HCT116 (cell line): Measurements from ENCODE around the gene HIPK2. TPM values are rescaled to one million over a fixed set of nuclear protein-coding genes. Genes with fewer than 3 reads are reported as not detected.

ENCODE experiments used
- ATAC-seq: fragments of 200-7000 bp; cut with Tn5 transposase; 2 replicates; pipeline ENCODE4 v1.9.1; 2020; ENCODE audit warnings: mild to moderate bottlenecking, moderate library complexity
- BruUV-seq: library from RNA; stranded (reverse); fragments of 400-500 nt; replicated peaks from 2 replicates; lab custom pipeline; 2021; lab: Mats Ljungman, UMichigan
- CTCF ChIA-PET: fragments of 300-600 bp; sonication (Branson Sonifier 250); formaldehyde crosslinking; loops from one replicate; lab custom pipeline; 2021; ENCODE audit warnings: antibody characterized with exemption; lab: Charles Lee
- POLR2A ChIA-PET: fragments of 300-600, 350-600 bp; sonication (Branson Sonifier 250); formaldehyde crosslinking; loops from one replicate; lab custom pipeline; 2021; ENCODE audit warnings: antibody characterized with exemption; lab: Charles Lee
- RAD21 ChIA-PET, 2 experiments: fragments of 300-600 bp; sonication (Branson Sonifier 250); formaldehyde crosslinking; loops; one replicate each; lab custom pipeline; 2023; ENCODE audit warnings: low total read pairs in 2 of 2; ENCODE audit not compliant: uncharacterized antibody in 2 of 2, unreplicated experiment in 2 of 2, low non-redundant PET in 1 of 2; lab: Charles Lee
- DNase-seq: peaks from one replicate; pipeline ENCODE4 v3.0.0-alpha.2; 2010; ENCODE audit warnings: low read depth, low spot score
- H2AFZ ChIP-seq: fragments of 200-600 bp; shearing (Covaris generic), sonication (generic); 2 replicates; pipeline ENCODE4 v1.6.1; 2017; ENCODE audit warnings: low read depth, mixed run types, mixed read lengths, antibody characterized with exemption, low read length; ENCODE audit not compliant: poor library complexity, severe bottlenecking
- H3K27ac ChIP-seq: 2 replicates; pipeline ENCODE4 v1.5.1; 2012; ENCODE audit warnings: low read depth, low read length
- H3K27me3 ChIP-seq: fragments of 200-600 bp; sonication (generic); 2 replicates; pipeline ENCODE4 v1.6.1; 2016; ENCODE audit warnings: mixed run types, low read length, mixed read lengths; ENCODE audit not compliant: insufficient read depth
- H3K36me3 ChIP-seq, 2 experiments: fragments of 200-500 bp in 1 of 2; fragments of 200-600 bp in 1 of 2; sonication (Bioruptor generic) in 1 of 2; sonication (generic) in 1 of 2; 2 replicates each; pipeline versions ENCODE4 v1.5.1 to v1.6.1; 2014 to 2016; ENCODE audit warnings: low read length in 2 of 2, inconsistent platforms in 1 of 2, mixed read lengths in 1 of 2, mixed run types in 1 of 2; ENCODE audit not compliant: insufficient read depth in 2 of 2, control insufficient read depth in 1 of 2
- H3K4me1 ChIP-seq, 2 experiments: fragments of 200-600 bp in 1 of 2; sonication (generic) in 1 of 2; 2 replicates each; pipeline versions ENCODE4 v1.5.1 to v1.6.1; 2012 to 2017; ENCODE audit warnings: low read length in 2 of 2, inconsistent platforms in 1 of 2, mild to moderate bottlenecking in 1 of 2, mixed read lengths in 1 of 2, mixed run types in 1 of 2, moderate library complexity in 1 of 2; ENCODE audit not compliant: insufficient read depth in 2 of 2, control insufficient read depth in 1 of 2
- H3K4me2 ChIP-seq: fragments of 200-600 bp; sonication (generic); 2 replicates; pipeline ENCODE4 v1.6.1; 2017; ENCODE audit warnings: mixed run types, low read length, mixed read lengths
- H3K4me3 ChIP-seq, 2 experiments: fragments of 200-600 bp in 1 of 2; sonication (generic) in 1 of 2; replicated peaks in 1 of 2; 2 replicates each; pipeline ENCODE4 v1.5.1; 2011 to 2016; ENCODE audit warnings: low read length in 2 of 2, control low read depth in 1 of 2, low read depth in 1 of 2, mild to moderate bottlenecking in 1 of 2, mixed read lengths in 1 of 2, mixed run types in 1 of 2
- H3K79me2 ChIP-seq: fragments of 200-600 bp; sonication (generic); 2 replicates; pipeline ENCODE4 v1.6.1; 2017; ENCODE audit warnings: mild to moderate bottlenecking, mixed run types, low read length, moderate library complexity, mixed read lengths; ENCODE audit not compliant: insufficient read depth
- H3K9ac ChIP-seq: fragments of 200-600 bp; sonication (generic); 2 replicates; pipeline ENCODE4 v1.6.1; 2016; ENCODE audit warnings: low read length, mixed read lengths
- H3K9me2 ChIP-seq: fragments of 200-600 bp; sonication (generic), shearing (Covaris generic); 2 replicates; pipeline ENCODE4 v1.6.1; 2017; ENCODE audit warnings: mixed run types, mild to moderate bottlenecking, moderate library complexity; ENCODE audit not compliant: insufficient read depth
- H3K9me3 ChIP-seq, 2 experiments: fragments of 200-500 bp in 1 of 2; fragments of 200-600 bp in 1 of 2; sonication (Bioruptor generic) in 1 of 2; sonication (generic) in 1 of 2; 2 replicates each; pipeline ENCODE4 v1.6.1; 2014 to 2017; ENCODE audit warnings: low read length in 2 of 2, mixed read lengths in 2 of 2, inconsistent platforms in 1 of 2, low read depth in 1 of 2, mild to moderate bottlenecking in 1 of 2, mixed run types in 1 of 2, moderate library complexity in 1 of 2; ENCODE audit not compliant: control insufficient read depth in 1 of 2, insufficient read depth in 1 of 2
- H4K20me1 ChIP-seq: fragments of 200-600 bp; sonication (generic), shearing (Covaris generic); 2 replicates; pipeline ENCODE4 v1.6.1; 2017; ENCODE audit warnings: mixed run types, mild to moderate bottlenecking, moderate library complexity; ENCODE audit not compliant: insufficient read depth
- CBX3 ChIP-seq: IDR thresholded peaks from 2 replicates; pipeline ENCODE4 v1.6.1; 2012; ENCODE audit warnings: low read depth
- CEBPB ChIP-seq: IDR thresholded peaks from 2 replicates; pipeline ENCODE4 v1.6.1; 2012; ENCODE audit warnings: low read depth
- EGR1 ChIP-seq: IDR thresholded peaks from 2 replicates; pipeline ENCODE4 v1.6.1; 2012; ENCODE audit warnings: low read depth
- FOSL1 ChIP-seq: IDR thresholded peaks from 2 replicates; pipeline ENCODE4 v1.6.1; 2012; ENCODE audit warnings: low read depth
- MAX ChIP-seq: IDR thresholded peaks from 2 replicates; pipeline ENCODE4 v1.6.1; 2012
- SIN3A ChIP-seq: IDR thresholded peaks from 2 replicates; pipeline ENCODE4 v1.6.1; 2012; ENCODE audit warnings: low read depth
- SRF ChIP-seq: IDR thresholded peaks from 2 replicates; pipeline ENCODE4 v1.6.1; 2012; ENCODE audit warnings: low read depth
- intact Hi-C: fragments of 100-400 bp; cut with micrococcal nuclease; formaldehyde crosslinking; loops from 2 replicates; pipeline ENCODE4 v1.10.0; 2022
- total RNA-seq: library from RNA; stranded (reverse); gene quantifications from one replicate; pipeline ENCODE4 v1.2.1, GENCODE V29; 2021; ENCODE audit not compliant: unreplicated experiment
- TF ChIP-seq, protein P1 (sequence below), 3 experiments: fragments of 200-600 bp in 1 of 3; sonication (generic) in 1 of 3; IDR thresholded peaks in 2 of 3; conservative IDR thresholded peaks in 1 of 3; 2 replicates each; pipeline ENCODE4 v1.5.1; 2012 to 2017; ENCODE audit warnings: low read depth in 2 of 3, low read length in 2 of 3, antibody characterized with exemption in 1 of 3, borderline replicate concordance in 1 of 3, control low read depth in 1 of 3, mild to moderate bottlenecking in 1 of 3, mixed read lengths in 1 of 3, mixed run types in 1 of 3, moderate library complexity in 1 of 3; ENCODE audit not compliant: insufficient read depth in 1 of 3
- TF ChIP-seq, protein P2 (sequence below): IDR thresholded peaks from 2 replicates; pipeline ENCODE4 v1.6.1; 2012; ENCODE audit warnings: low read depth
- TF ChIP-seq, protein P3 (sequence below): IDR thresholded peaks from 2 replicates; pipeline ENCODE4 v1.6.1; 2011; ENCODE audit warnings: mild to moderate bottlenecking, low read length, moderate library complexity; ENCODE audit not compliant: insufficient replicate concordance; ENCODE audit errors: extremely low read depth

HIPK2 gene
- total RNA-seq, 1 experiment from 2014 or later, result 49.5 TPM

GRCh38 chr7:139823959-139824521 lies 46.2 kb upstream of the HIPK2 start:
- Histone ChIP-seq H3K4me2 (no peak overlapping the region), H3K27ac (no peak overlapping the region), H3K9me2 (no peaks in the 10 kb centered on the region), H3K79me2 (no peaks in the 10 kb centered on the region), H3K4me1 (peaks cover 0 to 7% of the 10 kb centered on the region in 2 experiments; a peak in 2 of 4 replicates), H3K4me3 (no peak overlapping the region), H3K36me3 (no peaks in the 10 kb centered on the region), H3K27me3 (peaks cover 21% of the 10 kb centered on the region; the same call in 1 of the 2 replicates), H3K9me3 (no peaks in the 10 kb centered on the region), H4K20me1 (no peaks in the 10 kb centered on the region), H2AFZ (no peak overlapping the region), H3K9ac (no peak overlapping the region)
- no peak for DNase-seq
- TF ChIP-seq EGR1, result no peak
- TF ChIP-seq, protein P1, sequence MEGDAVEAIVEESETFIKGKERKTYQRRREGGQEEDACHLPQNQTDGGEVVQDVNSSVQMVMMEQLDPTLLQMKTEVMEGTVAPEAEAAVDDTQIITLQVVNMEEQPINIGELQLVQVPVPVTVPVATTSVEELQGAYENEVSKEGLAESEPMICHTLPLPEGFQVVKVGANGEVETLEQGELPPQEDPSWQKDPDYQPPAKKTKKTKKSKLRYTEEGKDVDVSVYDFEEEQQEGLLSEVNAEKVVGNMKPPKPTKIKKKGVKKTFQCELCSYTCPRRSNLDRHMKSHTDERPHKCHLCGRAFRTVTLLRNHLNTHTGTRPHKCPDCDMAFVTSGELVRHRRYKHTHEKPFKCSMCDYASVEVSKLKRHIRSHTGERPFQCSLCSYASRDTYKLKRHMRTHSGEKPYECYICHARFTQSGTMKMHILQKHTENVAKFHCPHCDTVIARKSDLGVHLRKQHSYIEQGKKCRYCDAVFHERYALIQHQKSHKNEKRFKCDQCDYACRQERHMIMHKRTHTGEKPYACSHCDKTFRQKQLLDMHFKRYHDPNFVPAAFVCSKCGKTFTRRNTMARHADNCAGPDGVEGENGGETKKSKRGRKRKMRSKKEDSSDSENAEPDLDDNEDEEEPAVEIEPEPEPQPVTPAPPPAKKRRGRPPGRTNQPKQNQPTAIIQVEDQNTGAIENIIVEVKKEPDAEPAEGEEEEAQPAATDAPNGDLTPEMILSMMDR (IDR thresholded peaks at IDR 0.05 in 2 of 3, conservative IDR thresholded peaks at IDR 0.05 in 1 of 3; ENCODE audit: borderline replicate concordance in 1 of 3, insufficient read depth in 1 of 3, low read depth in 2 of 3, low read length in 2 of 3), result no peak
- TF ChIP-seq, protein P2, sequence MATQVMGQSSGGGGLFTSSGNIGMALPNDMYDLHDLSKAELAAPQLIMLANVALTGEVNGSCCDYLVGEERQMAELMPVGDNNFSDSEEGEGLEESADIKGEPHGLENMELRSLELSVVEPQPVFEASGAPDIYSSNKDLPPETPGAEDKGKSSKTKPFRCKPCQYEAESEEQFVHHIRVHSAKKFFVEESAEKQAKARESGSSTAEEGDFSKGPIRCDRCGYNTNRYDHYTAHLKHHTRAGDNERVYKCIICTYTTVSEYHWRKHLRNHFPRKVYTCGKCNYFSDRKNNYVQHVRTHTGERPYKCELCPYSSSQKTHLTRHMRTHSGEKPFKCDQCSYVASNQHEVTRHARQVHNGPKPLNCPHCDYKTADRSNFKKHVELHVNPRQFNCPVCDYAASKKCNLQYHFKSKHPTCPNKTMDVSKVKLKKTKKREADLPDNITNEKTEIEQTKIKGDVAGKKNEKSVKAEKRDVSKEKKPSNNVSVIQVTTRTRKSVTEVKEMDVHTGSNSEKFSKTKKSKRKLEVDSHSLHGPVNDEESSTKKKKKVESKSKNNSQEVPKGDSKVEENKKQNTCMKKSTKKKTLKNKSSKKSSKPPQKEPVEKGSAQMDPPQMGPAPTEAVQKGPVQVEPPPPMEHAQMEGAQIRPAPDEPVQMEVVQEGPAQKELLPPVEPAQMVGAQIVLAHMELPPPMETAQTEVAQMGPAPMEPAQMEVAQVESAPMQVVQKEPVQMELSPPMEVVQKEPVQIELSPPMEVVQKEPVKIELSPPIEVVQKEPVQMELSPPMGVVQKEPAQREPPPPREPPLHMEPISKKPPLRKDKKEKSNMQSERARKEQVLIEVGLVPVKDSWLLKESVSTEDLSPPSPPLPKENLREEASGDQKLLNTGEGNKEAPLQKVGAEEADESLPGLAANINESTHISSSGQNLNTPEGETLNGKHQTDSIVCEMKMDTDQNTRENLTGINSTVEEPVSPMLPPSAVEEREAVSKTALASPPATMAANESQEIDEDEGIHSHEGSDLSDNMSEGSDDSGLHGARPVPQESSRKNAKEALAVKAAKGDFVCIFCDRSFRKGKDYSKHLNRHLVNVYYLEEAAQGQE, result no peak
- no peak for TF ChIP-seq SRF
- no peak for TF ChIP-seq SIN3A
- TF ChIP-seq, protein P3, sequence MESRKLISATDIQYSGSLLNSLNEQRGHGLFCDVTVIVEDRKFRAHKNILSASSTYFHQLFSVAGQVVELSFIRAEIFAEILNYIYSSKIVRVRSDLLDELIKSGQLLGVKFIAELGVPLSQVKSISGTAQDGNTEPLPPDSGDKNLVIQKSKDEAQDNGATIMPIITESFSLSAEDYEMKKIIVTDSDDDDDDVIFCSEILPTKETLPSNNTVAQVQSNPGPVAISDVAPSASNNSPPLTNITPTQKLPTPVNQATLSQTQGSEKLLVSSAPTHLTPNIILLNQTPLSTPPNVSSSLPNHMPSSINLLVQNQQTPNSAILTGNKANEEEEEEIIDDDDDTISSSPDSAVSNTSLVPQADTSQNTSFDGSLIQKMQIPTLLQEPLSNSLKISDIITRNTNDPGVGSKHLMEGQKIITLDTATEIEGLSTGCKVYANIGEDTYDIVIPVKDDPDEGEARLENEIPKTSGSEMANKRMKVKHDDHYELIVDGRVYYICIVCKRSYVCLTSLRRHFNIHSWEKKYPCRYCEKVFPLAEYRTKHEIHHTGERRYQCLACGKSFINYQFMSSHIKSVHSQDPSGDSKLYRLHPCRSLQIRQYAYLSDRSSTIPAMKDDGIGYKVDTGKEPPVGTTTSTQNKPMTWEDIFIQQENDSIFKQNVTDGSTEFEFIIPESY, result no peak
- no peak for TF ChIP-seq CBX3
- no peak for TF ChIP-seq CEBPB
- no peak for TF ChIP-seq MAX
- TF ChIP-seq FOSL1, result no peak
- ChIA-PET CTCF (no interaction called here), POLR2A (no interaction called here), RAD21 (no interaction called here)
- intact Hi-C loops, result no loop called here
- BruUV-seq, result no TSS peak
- ATAC-seq, result no peak
